SK-N-MC (cell line): ENCODE measurements around the gene IFNK.

Source experiments
- EZH2 ChIP-seq: fragments of 200-600 bp; sonication (generic); IDR thresholded peaks from one replicate; pipeline ENCODE4 v1.6.1; 2017; ENCODE audit warnings: antibody characterized with exemption
- FOXP2 ChIP-seq: optimal IDR thresholded peaks from 2 replicates; pipeline ENCODE3; 2011; ENCODE audit warnings: mild to moderate bottlenecking, moderate library complexity; ENCODE audit not compliant: insufficient read depth; ENCODE audit errors: extremely low read length, control extremely low read depth
- POLR2AphosphoS5 ChIP-seq: IDR thresholded peaks from 2 replicates; pipeline ENCODE4 v1.6.1; 2012; ENCODE audit warnings: mild to moderate bottlenecking, low read depth, low read length, borderline replicate concordance

DNA sequence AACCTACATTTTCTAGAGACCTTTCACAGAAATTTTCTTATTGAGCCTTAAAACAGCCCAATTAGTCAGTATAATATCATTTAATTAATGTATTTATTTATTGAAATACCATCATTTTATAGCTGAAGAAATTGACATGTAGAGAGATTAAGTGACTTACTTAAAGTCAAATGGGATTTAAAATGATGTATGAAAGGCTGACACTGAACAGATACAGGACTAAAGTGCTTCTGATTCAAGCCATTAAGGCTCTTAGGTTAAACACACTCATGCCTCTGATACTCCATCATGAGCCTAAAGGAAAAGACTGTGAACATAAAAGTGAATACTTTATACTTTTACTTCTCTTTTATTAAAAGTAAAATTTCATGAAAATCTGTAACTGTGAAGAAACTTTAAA lies 36.4 kb downstream of the IFNK start:
- TF ChIP-seq EZH2 (no peak), POLR2AphosphoS5 (no peak), FOXP2 (no peak)
